Tongue (tissue), 2 donors: ENCODE measurements around the gene ADCK2. TPM values are rescaled to one million over a fixed set of nuclear protein-coding genes. Genes with fewer than 3 reads are reported as not detected.
A peak's percentile ranks its signal among the peaks of the same experiment; 100 is the strongest.
"Not testable (repeated sequence)": the region's sequence is repeated elsewhere in the genome, so short reads cannot be mapped to it uniquely, and the experiment has no call there.

ENCODE experiments used
- DNase-seq: peaks from one replicate; pipeline ENCODE4 v3.0.0-alpha.2; 2015
- total RNA-seq: library from RNA; depleted of rRNA; stranded (reverse); fragments of >200 nt; gene quantifications from one replicate; pipeline ENCODE4 v1.2.3, GENCODE V29; 2014

Gene ADCK2
- total RNA-seq: 23.1 TPM

GRCh38 chr7:140672382-140673062, at the start of gene ADCK2:
TSS of gene ADCK2 (plus strand) at chr7:140672945. CDS start at chr7:140673331, 386 bp downstream.
- DNase-seq: peak; percentile 71

GRCh38 chr7:140623980-140624379, 48.8 kb upstream of the ADCK2 start:
- peak; percentile 86 for DNase-seq

GRCh38 chr7:140624392-140625191, 48.2 kb upstream of the ADCK2 start:
- peak; percentile 76 for DNase-seq

GRCh38 chr7:140625192-140625558, 47.6 kb upstream of the ADCK2 start:
- DNase-seq: not testable (repeated sequence)

- DNase-seq: peak; percentile 99
Measured at GRCh38 chr7:140625908-140626868, 46.6 kb upstream of the ADCK2 start.

GRCh38 chr7:140631021-140631420, 41.7 kb upstream of the ADCK2 start:
- peak; percentile 81 for DNase-seq

GRCh38 chr7:140631602-140632001, 41.1 kb upstream of the ADCK2 start:
- DNase-seq: peak; percentile 45

GRCh38 chr7:140635345-140635744, 37.4 kb upstream of the ADCK2 start:
- DNase-seq: no peak

GRCh38 chr7:140635816-140636215, 36.9 kb upstream of the ADCK2 start:
- no peak for DNase-seq

- no peak for DNase-seq
Measured at GRCh38 chr7:140637400-140637799, 35.3 kb upstream of the ADCK2 start.

- DNase-seq: peak; percentile 63
Measured at GRCh38 chr7:140638173-140638791, 34.5 kb upstream of the ADCK2 start.

GRCh38 chr7:140639366-140640053, 33.2 kb upstream of the ADCK2 start:
- DNase-seq: peak; percentile 78

GRCh38 chr7:140640060-140640637, 32.6 kb upstream of the ADCK2 start:
- DNase-seq: peak; percentile 65

GRCh38 chr7:140640727-140641523, 31.8 kb upstream of the ADCK2 start, which contains the start of gene DENND2A:
TSS of gene DENND2A (minus strand) at chr7:140640813. CDS start at chr7:140602397, 38,416 bp downstream.
- peak; percentile 94 for DNase-seq

- no peak for DNase-seq
Measured at GRCh38 chr7:140641524-140642195, 31.1 kb upstream of the ADCK2 start.

GRCh38 chr7:140643416-140643815, 29.3 kb upstream of the ADCK2 start:
- DNase-seq: no peak

- DNase-seq: not testable (repeated sequence)
Measured at GRCh38 chr7:140644761-140645160, 28.0 kb upstream of the ADCK2 start.

GRCh38 chr7:140645166-140645900, 27.4 kb upstream of the ADCK2 start:
- DNase-seq: no peak
